GM19455 (cell line): Measurements from ENCODE around the gene EPN2.

Experiments
- ATAC-seq: cut with Tn5 transposase; IDR thresholded peaks from one replicate; pipeline ENCODE4 v1.9.1; 2021; ENCODE audit not compliant: unreplicated experiment

Gene EPN2

DNA sequence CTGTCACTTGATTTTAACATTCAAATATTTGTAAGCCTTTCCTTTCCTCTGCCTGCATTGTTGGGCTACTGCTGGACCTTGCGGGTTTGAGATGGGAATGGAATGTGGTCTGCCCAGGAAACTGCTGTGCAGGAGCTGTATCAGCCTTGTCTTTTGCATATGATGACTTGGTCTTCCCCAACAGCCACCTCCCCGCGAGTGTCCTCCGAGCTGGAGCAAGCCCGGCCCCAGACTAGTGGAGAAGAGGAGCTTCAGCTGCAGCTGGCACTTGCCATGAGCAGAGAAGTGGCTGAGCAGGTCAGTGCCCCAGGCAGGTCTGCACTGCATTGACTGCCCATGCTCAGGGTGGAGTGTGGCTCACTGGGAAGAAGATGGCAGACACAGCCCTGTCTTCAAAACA is 72.5 kb downstream of the EPN2 start:
- no peak for ATAC-seq

DNA sequence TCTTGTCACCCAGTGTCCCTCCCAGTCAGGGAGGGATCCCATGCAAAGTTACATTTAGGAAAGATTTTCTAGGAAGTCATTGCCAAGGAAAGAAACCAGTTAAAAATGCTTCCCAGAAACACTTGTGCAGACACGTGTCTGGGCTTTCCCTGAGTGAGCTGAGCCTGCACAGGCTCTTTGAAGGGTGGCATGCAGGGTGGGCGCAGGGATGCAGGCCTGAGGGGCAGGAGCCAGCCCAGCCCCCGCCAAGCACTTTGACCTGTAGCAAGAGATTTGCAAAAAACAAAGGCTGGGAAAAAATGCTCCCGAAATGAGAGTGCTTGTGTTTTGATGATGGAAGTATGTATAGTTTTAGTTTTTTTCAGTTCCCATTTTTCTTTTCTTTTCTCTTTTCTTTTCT is 73.0 kb downstream of the EPN2 start:
- ATAC-seq, result no peak

DNA sequence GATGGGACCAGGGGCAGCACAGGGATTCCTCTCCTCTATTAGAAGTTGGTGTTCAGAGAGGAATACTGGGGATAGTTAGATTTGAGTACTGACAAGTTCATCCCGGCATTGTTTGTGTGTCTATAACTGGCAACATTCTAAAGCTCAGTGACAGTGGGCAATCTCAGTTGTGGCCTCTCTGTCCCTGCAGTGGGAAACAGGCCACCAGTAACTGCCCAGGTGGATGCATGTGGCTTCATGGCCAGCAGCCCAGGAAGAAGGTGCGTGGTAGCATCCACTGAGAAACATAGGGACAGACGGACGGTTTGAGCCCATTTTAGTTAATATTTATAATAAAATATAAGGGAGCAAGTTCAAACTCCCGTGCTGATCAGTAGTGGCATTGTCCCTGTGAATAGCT is 73.8 kb downstream of the EPN2 start:
- no peak for ATAC-seq

DNA sequence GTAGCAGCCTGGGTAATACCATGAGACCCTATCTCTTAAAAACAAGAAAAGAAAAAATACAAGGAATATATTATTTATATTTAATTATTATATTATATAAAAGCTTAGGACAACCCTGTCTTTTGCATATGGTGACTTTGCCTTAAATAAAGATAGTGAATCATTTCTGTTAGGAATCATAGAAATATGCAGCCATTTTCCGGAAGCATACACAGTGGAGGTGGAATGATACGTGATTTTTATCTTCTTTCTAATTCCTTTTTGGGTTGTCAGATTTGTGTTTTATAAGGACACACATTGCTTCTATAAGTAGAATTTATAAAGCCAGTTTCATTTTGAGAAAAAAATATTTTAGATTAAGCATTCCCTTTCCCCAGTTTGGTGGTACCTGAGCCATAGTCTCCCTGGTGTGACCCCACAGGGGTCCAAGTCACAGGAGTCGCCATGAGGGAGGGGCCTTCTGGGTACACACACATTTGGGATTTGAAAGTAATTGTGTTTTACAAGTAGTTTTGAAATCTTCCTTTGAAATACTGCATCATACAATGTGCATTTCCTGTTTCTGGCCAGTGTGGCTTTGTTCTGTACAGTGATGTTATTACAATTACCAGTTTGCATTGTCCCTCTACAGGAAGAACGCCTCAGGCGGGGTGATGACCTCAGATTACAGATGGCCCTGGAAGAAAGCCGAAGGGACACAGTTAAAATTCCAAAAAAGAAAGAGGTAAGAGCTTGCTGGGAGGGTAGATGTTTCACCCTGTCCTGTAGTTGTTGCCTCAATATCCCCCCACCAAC is 74.5 kb downstream of the EPN2 start:
- ATAC-seq, result no peak

GRCh38 chr17:19312406-19312805 is 75.2 kb downstream of the EPN2 start:
- ATAC-seq, result no peak

DNA sequence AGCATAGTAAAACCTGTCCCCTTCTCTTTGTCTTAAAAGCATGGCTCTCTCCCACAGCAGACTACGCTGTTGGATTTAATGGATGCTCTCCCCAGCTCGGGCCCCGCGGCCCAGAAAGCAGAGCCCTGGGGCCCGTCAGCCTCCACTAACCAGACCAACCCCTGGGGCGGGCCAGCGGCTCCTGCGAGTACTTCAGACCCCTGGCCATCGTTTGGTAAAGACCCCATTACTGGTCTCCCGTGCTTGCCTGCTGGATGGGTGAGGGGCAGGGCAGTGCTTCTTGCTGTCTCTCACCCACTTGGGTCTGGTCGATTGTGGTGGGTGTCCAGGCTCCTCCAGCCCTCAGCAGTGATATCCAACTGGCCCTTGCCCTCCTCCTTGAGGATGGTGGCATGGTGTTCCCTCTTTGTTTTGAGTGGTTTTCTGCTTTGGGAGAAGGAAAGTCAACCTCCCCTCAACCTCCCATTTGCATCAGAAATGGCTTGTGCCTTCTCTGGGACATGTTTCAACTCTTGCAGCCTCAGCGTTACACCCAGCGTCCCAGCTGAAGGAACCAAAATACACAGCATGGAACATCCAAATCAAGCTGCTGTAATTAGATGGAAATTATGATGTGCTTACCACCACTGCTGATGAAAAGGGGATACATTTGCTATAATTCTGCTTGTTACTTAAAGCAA is 76.0 kb downstream of the EPN2 start:
- ATAC-seq, result no peak

DNA sequence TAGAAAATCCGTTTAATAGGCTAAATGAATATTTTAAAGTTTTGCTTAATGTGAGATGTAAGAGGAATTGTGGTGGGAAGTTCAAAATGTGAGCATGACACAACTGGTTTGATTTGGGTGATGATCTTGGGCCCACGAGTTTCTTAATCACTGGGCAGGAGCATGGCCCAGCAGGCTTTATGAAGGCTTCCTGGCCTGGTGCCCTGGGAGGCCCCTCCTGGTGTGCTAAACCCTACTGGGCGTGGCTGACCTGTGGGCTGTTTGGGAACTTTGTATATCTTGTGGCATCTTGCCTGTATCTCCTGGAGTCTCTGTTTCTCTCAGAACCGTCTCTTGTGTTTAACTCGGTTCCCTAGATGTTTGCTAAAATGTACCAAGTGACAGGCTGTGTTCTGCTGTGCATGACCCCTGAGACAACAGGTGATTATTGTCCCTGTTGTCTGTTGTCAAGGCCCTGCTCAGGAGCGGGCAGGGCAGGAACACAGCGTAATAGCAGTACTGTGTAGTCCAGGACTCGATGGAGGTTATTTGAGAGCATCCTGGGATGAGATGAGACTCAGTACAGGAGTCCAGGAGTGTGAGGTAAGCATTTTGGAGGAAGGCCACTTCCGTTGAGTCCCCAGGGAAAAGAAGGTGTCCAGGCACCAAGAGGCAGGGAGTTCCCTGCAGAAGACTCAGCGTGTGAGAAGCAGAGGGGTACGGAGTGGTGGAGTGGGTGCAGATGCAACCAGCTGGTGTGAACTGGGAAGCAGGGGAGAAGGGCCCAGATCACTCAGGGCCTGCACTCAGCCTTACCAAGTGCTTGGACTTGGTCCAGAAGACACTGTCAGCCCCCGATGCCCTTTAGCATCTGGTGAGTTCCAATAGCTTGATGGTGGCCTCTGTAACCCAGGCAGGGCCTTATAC is 76.8 kb downstream of the EPN2 start:
- no peak for ATAC-seq

DNA sequence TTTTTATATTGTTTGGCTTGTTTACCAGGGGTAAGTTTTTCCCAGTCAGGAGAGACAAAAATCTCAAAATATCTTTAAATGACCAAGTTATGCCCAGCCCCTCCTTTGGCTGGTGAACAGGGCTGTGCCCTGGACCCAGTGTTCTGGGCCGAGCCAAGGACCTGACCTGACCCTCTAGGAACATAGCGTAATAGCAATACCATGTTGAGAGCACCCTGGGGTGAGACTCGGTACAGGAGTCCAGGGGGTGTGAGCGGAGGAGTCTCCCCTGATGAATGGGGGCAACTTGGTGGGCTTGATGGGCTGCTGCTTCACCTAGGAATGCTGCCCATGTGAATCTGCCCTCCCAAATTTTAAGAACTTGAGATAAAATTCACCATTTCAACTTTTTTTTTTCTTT is 77.9 kb downstream of the EPN2 start:
- ATAC-seq, result no peak

DNA sequence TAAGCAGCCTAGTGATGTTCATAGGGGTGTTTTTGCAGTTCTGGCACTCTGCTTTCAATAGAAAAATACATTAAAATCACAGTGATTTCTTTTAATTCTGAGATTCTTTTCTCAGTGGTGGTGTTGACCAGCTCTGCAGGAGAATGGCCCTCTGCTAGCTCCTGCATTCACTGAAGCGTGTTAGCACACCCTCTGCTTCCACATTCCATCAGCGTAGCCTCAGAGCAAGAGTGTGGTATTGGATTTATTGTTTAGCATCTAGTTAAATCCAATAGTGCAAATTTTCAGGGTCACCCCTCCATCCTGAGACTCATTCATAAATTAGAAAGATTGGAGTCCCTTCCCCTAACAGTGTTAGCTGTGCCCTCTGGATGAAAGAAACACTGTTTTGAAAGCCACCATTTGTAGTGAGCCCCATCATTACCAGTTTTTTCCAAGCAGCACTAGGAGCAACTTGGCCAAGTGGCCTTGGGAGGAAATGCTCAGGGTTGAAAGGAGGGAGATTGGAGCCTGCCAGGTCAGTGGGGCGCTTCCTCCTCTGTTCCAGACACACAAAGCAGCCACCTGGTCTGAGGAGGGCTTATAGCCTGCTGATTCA is 79.7 kb downstream of the EPN2 start:
- no peak for ATAC-seq

DNA sequence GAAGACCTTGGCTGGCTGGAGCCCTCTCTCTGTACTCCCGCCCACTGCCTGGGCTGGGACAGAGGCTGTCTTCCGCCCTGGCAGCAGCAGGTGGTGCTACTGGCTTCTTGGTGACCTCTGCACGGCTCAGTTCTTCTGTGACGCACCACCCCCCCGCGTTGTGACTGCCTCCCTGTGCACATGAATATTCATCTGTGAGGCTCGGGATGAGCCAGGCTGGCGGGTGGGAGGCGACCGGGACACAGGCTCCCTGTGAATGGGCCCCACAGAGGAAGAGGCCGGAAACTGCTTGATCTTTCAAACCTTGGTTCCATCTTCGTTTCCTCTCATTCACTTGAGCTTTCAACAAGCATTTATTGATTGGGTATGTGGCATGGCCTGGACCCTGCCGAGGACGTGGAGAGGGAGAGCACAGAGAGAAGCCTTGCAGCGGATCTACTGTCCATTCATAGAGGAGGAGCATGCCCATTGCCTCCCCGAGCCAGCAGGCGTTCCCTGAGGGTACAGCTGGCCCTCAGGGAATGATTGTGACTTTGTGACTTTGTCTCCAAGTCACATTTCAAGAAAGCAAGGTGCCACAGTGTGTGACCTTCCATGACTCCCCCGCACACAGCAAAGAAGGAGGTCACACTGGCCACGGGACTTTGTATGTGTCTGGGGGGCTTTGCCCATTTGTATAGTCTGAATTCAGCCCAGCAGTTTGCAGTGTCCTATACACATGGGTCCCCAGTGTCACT is 80.4 kb downstream of the EPN2 start:
- ATAC-seq, result peak; percentile 68

- no peak for ATAC-seq
Observed at GRCh38 chr17:19318611-19319010, 81.4 kb downstream of the EPN2 start.

GRCh38 chr17:19319771-19320505 is 82.8 kb downstream of the EPN2 start:
- ATAC-seq, result no peak

DNA sequence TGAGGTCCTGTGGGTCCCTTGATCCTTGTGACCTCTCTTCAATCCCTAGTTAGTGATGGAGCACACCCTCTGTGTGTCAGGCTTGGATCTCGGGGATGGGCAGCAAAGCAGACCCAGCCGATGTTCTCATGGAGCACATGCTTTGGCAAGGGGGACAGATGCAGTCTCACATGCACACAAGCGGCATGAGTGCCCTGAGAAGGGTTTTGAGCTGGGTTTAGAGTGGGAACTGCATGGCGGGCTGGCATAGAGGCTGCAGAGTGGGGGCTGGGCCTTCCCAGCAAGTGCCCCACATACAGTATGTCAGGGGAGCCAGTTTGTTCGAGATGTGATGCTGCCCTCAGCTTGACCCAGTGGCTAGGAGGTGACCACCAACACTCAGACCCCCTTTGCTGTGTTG is 83.7 kb downstream of the EPN2 start:
- ATAC-seq, result no peak

GRCh38 chr17:19321481-19322128 is 84.4 kb downstream of the EPN2 start:
- no peak for ATAC-seq

DNA sequence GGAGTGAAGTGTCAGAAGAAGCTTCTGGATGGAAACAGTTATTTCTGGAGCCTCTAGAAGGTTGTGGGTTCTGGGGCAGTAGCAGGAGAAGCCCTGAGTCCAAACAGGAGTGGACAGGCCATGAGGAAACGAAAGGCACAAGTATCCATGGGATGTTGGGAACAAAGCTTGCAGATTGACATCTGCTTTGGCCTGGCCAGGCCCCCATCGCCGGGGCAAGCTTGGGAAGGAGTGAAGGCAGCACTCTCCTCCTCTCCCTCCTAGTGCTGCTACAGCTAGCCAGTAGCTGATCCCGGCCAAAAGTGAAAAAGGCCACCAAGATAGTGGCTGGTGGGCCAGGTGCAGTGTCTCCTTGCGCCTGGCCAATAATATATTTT is 85.0 kb downstream of the EPN2 start:
- no peak for ATAC-seq

- no peak for ATAC-seq
Observed at GRCh38 chr17:19322861-19323260, 85.7 kb downstream of the EPN2 start.

GRCh38 chr17:19325542-19325941 is 88.4 kb downstream of the EPN2 start:
- no peak for ATAC-seq

DNA sequence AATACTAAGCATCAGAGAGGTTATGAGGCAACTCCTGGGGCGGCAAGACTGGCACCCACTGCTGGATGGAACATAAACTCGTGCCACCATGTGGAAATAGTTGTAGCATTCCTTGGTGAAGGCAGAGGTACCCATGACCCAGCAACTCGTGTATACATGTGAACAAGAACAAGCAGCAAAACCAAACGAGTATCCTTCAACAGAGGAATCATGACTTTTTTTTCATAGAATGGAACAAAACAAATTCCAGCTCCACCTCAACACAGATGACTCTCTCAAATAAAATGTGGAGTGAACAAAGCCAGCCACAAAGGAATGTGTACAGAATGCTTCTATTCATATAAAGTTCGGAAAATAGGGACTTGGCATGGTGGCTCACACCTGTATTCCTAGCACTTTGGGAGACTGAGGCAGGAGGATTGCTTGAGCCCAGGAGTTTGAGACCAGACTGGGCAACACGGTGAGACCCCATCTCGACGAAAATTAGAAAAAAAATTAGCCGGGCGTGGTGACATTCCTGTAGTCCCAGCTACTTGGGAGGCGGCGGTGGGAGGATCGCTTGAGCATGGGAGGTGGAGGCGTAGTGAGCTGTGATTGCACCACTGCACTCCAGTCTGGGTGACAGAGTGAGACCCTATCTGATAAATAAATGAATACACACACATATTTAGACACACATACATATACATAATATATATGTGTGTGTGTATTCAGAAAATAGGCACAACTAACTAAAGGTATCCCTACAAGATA is 90.0 kb downstream of the EPN2 start:
- no peak for ATAC-seq
